HG03520 (cell line): ENCODE measurements around the gene DNAH10.
A peak's percentile ranks its signal among the peaks of the same experiment; 100 is the strongest.
"Not testable (repeated sequence)": the region's sequence is repeated elsewhere in the genome, so short reads cannot be mapped to it uniquely, and the experiment has no call there.

Experiments
- ATAC-seq: cut with Tn5 transposase; IDR thresholded peaks from one replicate; pipeline ENCODE4 v1.9.1; 2021; ENCODE audit warnings: mild to moderate bottlenecking, moderate library complexity; ENCODE audit not compliant: unreplicated experiment

Gene DNAH10

DNA sequence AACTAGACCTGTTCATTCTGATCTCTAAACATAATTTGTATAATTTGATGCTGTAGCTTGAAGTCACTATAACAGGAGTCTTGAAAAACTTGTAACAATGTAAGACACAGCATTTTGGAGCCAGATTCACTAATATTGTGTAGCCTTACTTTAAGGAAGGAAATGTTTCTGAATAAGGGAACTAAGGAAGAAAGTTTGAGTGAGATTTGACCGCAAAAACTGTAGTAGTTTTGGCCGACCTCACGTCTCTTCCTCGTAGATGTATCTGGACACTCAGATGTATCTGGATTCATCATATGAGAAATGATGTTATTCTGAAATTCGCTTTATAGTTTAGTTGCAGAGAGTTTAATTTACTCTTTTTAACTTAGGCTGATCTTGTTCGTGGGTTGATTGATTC is 13.9 kb upstream of the DNAH10 start:
- no peak for ATAC-seq

DNA sequence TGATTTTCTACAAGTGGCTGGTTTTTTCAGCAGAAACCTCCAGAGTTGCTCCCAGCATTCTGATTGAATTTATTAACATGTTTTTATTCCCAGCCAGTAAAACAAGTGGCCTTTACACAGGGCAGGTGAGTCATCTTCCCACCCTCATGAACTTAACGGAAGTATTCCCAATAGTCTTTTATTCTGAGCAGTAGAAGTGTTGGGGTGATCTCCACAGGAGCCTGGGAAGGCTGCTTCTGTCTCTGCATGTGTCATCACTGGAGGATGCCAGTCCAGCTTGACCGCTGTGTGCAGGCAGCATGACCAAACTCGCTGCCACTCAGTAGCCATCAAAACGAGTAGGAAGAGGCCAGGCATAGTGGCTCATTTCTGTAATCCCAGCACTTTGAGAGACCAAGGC is 13.4 kb upstream of the DNAH10 start:
- no peak for ATAC-seq

DNA sequence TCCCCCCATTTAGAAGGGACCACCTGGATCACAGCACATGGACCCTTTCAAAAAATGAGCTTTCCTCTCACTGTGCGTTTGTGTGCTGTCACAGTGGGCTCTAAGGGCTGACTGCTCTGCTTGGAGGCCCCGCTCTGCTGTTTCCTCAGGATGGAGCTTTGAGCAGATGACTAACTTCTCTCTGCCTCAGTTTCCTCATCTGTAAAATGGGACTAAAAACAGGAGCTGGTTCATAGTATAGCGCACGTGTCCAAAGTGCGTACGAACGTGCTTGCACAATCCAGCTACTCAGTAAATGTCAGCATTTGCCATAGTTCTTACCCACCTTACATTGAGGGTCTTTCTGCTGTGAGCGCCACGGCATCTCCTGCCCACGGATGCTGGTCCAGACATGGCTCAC is 12.7 kb upstream of the DNAH10 start:
- no peak for ATAC-seq

DNA sequence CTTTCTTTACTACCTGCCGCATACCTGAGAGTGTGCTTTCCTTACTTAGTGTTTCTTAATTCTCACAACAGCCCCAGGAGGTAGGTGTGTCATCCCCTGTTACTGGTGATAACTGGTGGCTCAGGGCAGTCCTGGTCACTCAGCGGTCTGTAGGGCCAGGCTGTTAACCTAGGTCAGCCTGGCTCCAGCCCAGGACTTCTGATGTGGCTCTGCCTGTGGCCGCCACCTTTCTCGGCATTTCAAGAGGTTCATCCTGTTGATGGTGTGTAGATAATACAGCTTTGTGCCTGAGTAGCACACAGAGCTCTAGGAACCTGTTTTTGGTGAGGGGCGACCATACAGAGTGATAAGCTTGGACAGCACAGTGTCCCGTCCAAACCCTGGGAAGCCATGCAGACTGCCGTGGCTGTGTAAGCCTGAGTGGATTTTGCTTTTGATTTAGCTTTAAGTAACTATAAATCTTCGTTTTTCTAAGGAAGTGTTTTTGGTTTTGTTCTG is 11.9 kb upstream of the DNAH10 start:
- ATAC-seq = no peak

DNA sequence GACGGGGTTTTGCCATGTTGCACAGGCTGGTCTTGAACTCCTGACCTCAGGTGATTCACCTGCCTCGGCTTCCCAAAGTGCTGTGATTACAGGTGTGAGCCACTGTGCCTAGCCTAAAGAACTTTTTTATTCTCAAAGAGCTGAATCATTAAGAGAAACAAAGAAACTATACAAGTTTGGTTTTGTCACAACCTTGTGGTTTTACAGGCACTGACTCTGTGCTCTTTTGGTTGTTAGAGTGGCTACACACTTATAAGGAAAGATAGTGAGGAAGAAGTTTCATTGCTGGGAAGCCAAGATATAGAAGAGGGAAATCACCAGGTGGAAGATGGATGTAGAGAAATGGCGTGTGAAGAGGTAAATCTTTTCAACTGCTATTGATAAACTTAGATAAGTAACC is 10.1 kb upstream of the DNAH10 start:
- no peak for ATAC-seq

DNA sequence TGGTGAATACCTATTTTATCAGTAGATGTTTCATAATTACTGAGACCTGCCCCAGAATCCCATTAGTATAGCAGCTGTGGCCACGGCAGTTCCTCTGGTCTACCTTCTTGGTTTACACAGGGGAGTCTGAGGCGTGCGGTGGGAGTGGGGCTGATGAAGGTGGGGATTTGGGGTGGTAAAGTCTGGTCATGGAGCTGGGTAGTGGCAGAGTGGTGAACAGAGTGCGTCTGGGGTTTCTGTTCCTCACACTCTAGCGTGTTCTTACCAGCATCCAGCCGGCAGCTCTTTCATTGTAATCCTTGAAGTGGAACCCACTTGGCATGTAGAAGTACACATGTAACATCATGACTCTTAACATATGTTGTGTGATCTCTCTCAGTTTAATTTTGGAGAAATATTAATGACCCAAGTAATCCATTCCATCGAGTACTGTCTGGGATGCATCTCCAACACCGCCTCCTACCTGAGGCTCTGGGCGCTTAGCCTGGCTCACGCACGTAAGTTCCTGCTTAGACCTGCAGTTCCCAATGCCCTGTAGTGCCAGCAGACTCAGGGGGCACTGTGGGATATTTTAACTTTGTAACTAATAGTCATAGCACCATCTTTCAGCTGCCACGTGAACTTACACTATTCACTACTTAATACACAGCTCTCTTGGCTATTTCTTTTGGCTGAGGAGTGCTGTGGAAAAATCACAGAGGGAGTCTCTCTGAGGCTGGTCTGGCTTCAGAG is 7.9 kb upstream of the DNAH10 start:
- ATAC-seq = no peak

DNA sequence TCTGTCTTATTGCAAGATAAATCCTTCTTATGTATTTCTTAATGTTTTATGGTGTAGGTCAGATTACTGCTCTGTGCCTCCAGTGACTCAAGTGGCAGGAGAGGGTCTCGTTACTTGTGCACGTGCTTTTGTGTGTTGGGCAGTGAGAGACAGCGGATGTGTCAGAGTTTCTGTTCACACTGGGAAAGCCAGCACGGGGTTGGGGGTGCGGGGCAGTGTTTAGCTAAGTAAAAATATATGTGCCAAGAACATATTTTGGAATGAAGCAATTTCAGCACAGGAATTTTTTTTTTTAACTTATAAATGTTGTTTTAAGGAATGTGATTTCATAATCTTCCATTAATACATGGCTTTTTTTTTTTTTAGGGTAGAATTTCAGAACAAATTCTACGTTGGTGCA is 4.5 kb upstream of the DNAH10 start:
- ATAC-seq = no peak

DNA sequence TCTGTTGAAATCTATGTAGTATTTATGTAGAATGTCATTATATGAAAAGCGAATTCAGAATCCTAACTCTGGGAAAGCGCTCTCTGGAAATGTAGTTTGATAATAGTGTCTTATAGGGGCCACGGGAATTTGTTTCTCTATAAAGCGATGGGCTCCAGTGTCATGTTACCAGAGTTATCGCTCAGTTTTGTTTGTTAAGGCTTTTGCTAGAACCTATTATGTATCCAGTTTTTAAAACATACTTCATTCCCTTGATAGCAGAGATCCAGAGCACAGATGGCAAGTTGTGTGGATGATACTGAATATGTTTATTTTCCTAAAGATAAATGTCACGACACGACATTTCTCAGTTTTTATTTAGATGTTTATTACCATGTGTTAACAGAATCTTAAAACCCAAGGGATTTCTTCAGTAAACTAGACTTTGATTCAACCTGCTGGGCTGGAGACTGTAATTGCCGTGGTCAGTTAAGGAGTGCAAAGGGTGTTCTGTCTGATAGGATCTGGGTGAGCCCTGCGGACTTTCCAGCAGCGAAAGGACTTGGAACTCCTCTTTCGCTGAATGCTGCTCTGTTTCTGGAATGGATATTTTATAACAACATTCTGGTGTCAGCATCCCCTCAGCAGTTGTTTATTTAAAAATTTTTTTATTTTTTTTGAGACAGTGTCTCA is 1.7 kb upstream of the DNAH10 start:
- no peak for ATAC-seq

DNA sequence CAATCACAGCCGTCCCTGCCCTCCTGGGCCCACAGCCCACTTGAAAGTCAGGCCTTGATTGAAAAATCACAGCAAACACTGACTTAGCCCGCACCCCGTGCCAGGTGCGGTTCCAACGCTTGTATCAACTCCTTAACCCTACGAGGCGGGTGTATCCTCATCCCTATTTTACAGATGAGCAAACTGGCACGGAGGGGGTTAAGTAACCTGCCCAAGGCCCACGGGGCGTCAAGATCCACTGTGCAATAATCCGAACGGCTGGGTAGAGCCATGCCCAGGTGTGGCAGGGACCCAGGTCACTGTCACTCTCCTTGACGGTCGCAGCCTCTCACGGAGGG is 583 bp downstream of the DNAH10 start:
- ATAC-seq = no peak

DNA sequence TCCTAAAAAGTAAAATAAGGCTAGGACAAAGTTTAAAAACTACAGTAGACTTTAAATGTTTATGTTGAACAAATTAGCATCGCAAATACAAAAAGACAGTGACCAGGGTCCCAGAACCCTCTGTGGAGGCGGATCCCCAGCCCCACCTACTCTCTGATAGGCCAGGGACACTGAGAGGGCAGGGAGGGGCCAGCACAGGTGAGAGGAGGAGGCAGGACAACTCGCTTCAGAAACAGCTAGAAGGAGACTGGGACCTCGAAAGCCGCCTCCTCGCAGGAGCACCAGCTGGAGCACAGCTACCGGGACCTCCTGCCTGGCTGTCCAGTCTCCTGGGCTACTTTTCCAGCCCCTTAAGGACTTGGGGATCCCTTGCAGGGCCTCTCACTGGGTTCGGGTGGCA is 992 bp downstream of the DNAH10 start:
- ATAC-seq = no peak

DNA sequence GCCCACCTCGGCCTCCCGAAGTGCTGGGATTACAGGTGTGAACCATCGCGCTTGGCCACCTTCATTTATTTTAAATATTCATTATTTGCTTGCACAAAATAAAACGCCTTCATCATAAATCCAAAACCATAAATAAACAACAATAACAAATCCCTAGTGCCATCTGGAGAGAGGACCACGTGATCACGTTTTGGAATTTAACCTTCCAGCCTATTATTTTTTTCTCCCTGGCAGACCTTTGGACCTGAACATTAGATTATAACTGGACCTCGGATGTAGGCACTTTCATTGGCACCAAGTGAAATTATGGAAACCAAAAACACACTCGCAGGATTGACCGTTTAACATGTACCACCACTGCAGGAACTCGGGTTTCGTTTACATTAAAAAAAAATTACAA is 2.0 kb downstream of the DNAH10 start:
- no peak for ATAC-seq

DNA sequence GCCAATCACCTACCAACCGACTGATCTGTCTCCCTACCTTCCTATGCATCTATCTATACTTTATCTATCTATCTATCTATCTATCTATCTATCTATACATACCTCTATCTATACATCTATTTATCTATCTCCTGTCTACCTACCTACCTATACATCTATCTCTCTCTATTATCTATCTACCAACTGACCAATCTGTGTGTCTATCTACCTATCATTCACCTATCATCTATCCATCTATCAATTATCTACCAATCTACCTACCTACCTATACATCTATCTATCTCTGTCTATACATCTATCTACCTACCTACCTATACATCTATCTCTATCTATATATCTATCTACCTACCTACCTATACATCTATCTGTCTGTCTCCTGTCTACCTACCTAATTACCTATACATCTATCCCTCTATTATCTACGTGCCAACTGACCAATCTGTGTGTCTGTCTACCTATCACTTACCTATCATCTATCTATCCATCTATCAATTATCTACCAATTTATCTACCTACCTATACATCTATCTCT is 3.5 kb downstream of the DNAH10 start:
- no peak for ATAC-seq

DNA sequence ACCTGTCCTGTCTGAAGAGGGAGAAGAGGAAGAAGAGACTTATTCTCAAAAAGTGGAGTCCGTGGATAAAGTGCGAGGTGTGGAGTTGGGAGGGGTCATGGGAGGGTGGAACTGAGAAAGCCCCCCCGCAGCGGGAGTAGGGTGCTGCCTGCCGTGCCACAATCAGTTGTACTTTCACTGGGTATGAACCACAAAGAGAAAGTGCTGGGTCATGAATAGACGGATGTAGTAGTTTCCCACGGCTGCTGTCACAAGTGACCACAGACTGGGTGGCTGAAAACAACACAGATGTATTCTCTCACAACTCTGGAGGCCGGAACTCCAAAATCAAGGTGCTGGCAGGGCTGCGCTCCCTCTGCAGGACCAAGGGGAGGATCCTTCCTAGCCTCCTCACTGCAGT is 5.5 kb downstream of the DNAH10 start:
- ATAC-seq = peak; percentile 51

DNA sequence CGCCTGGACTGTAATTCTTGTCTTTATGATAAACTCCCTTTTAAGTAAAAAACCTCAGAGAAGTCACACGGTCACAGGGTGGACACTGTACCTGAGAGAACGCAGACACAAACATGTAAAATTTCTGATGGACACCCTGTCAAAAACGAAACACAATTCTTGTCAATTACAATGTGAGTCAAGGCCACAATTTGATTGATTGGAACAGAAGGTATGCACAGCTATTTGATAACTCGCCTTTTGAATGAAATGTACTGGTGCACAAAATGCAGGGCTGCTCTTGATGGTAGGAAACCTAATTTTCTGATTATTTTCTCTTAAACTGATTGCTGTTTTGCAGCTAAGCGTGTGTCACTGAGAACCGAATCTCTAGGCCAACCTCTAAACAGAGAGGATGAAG is 9.2 kb downstream of the DNAH10 start:
- no peak for ATAC-seq

DNA sequence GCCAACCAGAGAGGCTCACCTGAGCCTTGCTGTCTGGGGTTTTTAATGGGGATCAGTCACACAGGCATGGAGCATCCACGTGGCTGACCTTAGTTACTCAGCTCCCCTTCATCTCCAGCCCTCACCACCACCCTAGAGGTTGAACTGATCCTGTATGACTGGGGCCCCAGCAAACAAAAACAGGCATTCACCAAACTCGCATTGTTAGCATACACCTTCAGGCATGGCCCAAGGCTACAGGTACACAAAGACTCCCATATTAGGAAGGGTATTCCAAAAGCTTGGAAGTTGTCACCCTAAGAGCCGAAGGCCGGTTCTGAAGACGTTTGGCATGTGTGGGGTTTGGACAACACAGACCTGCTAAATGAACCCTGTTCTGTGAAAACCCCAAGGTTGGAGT is 10.0 kb downstream of the DNAH10 start:
- ATAC-seq = no peak

DNA sequence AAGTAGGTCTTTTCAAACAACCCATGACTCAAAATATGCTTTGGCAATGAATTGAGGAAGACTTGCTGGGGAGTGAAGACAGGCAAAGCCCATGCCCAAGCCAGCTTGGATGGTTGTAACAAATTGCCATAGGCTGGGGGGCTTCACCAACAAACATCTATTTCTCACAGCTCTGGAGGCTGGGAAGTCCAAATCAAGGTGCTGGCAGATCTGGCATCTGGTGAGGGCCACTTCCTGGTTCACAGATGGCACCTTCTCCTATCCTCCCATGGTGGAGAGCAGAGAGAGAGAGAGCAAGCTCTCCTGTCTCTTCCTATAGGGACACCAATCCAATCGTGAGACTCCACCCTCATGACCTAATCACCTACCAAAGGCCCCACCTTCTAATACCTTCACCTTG is 11.3 kb downstream of the DNAH10 start:
- ATAC-seq = no peak

DNA sequence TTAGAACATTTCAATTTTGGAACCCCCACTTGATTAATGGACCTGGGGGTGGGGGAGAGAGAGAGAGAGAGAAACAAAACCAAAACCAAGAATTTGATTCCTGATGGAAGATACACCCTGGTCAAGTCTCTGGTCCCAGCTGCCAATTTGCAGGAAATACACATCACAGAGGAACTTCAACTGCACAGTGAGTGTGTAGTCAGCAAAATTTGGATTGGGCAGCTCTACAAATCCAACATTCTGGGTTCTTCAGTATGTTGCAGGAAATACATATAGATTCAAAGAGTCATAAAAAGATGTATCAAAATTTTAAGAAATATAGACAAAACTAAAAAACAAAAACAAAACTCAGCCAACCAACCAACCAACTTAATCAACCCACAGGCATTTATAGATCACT is 17.4 kb downstream of the DNAH10 start:
- ATAC-seq = no peak

DNA sequence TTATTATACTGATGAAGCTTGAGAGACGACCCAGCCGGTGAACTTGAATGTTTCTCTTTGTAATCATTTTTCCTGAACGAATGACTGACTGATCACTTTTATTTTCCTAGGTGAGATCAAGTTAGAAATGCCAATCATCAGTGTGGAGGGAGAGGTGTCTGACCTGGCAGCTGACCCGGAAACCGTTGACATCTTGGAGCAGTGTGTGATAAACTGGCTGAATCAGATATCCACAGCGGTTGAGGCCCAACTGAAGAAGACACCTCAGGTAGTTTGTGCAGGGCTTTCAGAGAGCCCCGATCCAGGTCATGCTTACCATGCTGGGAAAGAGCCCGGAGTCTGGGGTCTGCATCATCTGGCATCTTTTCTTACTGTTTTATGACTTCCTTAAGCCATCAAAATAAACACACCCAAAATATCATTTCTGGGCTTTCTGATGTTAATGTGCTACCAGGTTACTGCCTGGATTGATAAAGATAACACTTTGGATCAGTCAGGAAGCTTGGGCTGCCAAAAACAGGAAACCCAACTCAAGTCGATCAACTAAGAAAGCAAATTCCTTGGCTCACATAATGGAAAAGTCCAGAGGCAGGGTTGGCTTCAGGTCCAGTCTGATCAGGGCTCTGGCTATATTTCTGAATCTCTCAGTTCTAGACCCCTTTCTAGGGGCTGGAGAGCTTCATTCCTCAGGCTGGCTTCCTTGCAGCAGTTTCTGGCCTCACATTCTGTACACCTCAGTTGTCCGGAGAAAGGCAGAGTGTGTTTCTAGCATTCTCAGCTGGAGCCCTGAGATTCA is 21.1 kb downstream of the DNAH10 start:
- ATAC-seq = no peak

DNA sequence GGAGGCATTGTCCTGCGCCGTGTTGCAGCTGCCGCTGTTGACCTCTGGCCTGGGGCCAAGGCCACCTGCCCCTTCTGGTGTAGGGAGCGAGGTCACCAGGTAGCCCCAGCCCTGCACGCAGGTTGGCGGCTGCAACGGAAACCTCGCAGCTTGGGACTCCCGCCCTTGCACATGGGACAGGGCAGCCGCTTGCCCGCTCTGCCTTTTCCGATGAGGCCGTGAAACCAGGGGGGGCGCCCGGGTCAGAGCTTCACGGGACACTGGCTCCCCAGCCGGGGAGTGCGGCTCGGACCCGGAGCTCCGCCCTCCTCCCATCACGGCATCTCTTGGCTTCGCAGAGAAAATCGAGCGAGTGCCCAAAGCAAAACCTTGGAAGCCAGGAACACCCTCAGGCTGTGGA is 25.4 kb downstream of the DNAH10 start:
- no peak for ATAC-seq

DNA sequence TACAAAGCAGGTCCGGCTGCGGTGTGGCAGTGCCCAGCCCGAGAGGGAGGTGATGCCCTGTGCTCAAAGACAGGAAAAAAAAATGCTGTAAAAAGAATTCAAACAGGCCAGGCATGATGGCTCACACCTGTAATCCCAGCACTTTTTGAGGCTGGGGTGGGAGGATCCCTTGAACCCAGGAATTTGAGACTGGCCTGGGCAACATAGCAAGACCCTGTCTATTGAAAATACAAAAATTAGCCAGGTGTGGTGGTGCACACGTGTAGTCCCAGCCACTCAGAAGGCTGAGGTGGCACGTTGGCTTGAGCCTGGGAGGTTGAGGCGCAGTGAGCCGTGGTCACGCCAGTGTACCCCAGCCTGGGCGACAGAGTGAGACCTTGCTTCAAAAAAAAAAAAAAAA is 26.4 kb downstream of the DNAH10 start:
- no peak for ATAC-seq

DNA sequence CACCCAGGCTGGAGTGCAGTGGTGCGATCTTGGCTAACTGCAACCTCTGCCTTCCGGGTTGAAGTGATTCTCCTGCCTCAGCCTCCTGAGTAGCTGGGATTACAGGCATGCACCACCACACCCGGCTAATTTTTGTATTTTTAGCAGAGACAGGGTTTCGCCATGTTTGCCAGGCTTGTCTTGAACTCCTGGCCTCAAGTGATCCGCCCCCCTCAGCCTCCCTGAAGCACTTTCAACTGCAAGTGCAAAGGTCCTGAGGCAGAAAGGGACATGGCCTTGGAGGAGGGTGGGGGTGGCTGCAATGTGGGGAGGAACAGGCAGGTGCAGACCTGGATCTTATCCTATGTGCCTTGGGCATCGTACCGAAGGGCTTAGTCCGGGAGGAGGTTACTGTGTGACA is 27.3 kb downstream of the DNAH10 start:
- not testable (repeated sequence) for ATAC-seq
